CD4-positive, alpha-beta T cell treated with Interleukin-12 subunit alpha and Interleukin-12 subunit beta, for 1 hour (primary cell): ENCODE measurements around the gene CEP57.

Experiments
- DNase-seq: peaks from one replicate; pipeline ENCODE4 v3.0.0-alpha.2; 2020

Gene CEP57

DNA sequence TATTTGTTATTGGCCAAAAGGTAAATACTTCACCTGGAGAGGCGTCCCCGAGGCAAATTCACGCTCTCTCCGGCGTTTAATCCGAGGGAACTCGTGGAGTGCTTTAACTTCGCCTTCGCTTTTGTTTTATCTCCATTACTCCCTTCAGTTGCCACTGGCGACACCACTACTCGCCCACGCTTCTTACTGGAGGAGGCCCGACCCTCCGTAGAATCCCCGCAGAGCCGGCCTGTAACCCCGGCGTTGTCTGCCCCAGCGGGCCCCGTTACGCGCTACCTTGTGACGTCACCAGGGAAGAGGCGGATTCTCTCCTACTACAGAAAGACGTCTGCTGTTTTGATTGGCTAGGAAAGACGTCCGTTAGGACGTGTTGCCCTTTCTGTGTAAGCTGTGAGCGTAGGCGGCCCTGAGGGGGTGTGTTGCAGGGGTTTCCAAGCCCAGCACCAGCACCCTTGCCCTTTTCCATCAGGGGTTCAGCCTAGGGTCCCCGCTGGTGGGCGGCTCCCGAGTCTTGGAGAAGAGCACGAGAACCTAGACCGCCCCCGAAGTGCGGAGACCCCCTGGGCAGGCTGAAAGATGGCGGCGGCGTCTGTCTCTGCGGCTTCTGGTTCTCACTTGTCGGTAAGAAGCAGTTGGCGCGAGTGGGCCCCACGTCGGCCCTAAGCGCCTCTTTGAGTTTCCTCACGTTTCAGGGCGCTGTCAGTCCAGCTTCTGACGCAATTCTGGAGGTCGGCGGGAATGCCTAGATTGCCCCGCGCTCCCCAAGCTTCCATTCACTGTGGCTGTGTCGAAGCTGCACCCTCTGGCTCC lies at the start of gene CEP57:
Gene CEP57, plus strand, starts transcription at position 376 of the 810 bp plus-strand sequence. Its CDS starts 201 bp downstream, at position 577.
- DNase-seq, result peak; percentile 95

GRCh38 chr11:95750101-95750500 lies 40.2 kb upstream of the CEP57 start:
- DNase-seq, result no peak

GRCh38 chr11:95751515-95751914 lies 38.8 kb upstream of the CEP57 start:
- DNase-seq, result no peak

DNA sequence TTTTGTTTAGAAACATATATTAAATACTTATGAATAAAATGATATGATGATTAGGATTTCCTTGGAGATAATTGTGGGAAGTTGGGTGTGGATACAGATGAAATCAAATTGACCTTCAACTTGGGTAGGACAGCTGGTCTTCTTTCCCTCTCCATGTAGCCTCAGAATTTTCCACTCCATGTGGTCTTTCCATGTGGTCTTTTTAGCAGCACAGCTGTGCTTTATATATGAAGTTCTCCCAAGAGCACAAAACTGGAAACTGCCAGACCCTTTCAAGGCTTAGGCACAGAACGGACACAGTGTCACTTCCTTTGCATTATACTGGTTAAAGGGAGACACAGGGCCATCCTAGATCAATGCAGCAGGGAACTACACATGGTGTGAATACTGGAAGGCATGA lies 29.4 kb upstream of the CEP57 start:
- no peak for DNase-seq

DNA sequence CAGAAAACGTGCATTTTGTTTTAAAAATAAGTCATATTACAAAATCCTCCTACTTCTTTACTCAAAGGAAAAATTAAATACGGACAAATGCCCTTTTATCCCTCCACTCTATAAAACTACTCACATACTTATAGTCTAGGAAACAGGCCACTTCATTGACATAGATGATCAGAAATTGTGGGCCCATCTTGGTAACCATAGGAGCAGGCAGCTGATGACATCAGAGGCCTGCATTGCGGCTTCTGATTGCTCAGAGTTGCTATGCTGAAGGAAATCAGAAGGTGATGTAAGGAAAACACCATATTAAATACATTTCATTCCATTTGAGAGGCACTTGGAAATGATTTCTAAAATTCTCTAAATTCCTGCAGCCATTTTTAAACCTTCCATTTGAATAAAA lies 27.8 kb upstream of the CEP57 start:
- no peak for DNase-seq

DNA sequence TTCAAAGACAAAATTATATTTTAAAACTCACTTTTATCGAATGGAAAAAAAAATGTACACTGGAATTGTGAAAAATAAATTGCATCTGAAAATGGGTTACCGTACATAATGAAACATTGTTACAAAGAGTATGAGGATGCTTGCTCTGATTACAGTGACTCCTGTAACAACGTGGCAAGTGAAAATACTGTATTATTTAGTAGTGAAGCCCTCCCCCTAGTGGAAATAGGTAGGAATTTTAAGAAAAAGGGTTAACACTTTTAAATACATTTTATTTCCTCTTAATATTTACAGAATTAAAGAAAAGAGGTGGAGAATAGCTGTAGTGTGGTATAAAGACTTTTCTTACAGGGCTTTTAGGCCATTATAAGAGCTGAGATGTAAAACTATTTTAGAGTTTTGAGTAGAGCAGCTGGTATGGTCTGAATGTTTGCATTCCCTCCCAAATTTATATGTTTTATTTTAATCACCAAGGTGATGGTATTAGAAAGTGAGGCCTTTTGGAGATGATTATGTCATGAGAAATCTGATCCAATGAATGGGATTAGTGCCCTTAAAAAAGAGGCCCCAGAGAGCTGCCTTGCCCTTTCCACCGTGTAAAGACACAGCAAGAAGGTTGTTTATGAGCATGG lies 25.9 kb upstream of the CEP57 start:
- peak; percentile 72 for DNase-seq

- DNase-seq, result no peak
These were observed 23.6 kb upstream of the CEP57 start for GRCh38 chr11:95766701-95767100.

DNA sequence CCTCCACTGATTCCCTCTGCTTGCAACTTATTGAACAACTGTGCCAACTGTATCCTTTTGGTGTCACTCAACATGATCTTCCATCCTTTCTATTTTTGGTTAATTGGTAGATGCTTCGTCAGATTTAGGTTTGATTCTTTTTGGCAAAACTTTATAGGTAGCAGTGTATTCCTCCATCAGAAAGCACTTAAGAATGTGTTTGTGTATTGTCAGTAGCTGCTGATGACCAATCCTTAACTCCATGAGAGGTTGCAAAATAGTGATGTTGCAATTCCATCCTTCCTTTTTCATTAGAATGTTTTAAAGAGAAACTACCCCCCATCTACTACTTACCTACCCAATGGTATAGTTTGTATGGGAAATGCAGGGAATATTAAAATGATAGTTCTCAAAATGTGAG lies 22.8 kb upstream of the CEP57 start:
- no peak for DNase-seq

DNA sequence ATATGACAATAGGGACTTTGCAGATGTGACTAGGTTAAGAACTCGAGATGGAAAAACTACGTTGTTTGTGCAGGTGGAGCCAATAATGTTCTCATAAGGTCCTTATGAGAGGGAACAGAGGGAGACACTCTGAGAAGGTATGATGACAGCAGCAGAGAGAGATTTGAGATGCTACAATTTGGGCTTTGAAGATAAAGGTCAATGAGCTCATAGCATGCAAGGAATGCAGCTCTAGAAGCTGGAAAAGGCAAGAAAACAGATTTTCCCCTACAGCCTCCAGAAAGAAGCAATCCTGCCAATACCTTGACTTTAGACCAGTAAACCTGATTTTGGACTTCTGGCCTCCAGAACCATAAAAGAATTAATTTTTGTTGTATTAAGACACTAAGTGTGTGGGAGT lies 21.8 kb upstream of the CEP57 start:
- DNase-seq, result no peak

- no peak for DNase-seq
These were observed 13.4 kb upstream of the CEP57 start for GRCh38 chr11:95776859-95777258.

DNA sequence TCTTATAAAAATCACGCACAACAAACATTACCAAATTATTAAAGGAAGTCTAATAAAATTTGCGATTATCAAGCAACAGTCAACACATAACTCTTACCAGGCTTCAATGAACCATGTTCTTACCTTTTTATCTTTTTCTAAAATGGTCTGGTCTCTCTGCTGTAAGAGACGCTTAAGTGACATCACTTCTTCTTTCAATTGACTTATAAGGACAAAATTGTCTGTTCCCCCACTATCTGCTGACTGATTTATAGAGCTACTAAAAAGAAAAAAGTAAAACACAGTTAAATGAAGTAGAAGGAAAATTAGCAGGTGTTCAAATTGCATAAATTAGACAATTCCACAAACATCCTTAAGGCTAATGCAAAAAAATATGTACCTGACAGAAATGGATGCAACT lies 11.6 kb upstream of the CEP57 start:
- DNase-seq, result no peak

- DNase-seq, result no peak
These were observed 9.8 kb upstream of the CEP57 start for GRCh38 chr11:95780544-95780943.

DNA sequence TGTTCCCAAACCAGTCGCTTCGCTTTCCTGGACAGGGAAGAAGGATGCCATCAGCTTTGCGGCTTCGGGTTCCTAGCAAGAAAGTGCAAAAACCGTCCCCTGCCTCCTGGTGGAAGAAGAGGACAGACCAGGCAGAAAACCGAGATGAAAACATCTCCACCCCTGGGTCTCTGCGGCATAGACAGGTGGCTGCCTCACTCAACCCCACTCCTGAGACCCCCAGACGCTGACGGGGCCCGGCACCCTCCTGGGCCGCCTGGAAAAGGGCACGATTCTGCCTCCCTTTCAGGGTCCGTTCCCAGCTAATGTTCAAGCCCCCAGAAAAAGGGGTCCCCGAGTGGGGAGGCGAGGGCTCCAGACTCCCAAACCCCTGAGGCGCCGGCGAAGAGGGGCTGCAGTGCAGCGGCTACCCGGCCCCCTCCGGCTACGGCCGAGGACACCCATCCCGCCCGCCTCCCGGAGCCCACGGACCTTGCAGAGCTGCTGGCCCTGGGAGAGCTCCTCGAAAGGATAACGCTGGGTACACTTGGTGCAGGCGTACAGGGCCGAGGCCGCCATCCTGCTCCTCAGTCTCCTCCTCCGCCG lies 1.3 kb upstream of the CEP57 start:
- peak; percentile 40 for DNase-seq

DNA sequence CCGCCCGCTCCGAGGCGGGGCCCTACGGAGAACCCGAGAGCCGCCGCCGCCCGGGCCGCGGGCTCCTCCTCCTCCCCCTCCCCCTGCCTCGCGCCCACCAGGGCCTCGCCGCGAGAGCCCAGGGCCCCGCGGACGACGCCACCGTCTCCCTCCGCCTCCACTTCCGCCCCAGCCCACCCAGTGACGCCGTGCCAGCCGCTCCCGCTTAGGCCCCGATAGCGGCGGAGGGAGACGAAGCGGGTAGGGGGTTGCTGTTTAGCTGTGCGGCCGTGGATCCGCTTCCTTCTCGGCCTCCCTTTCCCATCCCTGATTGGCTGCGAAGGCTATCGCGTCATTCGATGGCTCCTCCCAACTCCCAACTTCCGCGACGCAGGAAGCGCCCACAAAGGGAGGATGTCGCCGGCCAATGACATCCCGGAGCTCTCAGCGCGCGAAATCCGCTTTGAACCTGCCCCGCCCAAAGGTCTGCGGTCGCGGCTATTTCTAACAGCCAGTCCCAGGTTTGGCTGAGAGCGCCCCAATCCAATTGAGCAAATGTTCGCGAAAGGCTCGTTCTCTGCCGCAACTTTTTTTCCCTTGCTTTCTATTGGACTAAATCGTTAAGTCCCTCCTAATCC lies 684 bp upstream of the CEP57 start, which contains the start of gene FAM76B:
Gene FAM76B, minus strand, starts transcription at position 277 of the 617 bp plus-strand sequence. CDS start 304 bp downstream, outside the sequence.
- peak; percentile 99 for DNase-seq

DNA sequence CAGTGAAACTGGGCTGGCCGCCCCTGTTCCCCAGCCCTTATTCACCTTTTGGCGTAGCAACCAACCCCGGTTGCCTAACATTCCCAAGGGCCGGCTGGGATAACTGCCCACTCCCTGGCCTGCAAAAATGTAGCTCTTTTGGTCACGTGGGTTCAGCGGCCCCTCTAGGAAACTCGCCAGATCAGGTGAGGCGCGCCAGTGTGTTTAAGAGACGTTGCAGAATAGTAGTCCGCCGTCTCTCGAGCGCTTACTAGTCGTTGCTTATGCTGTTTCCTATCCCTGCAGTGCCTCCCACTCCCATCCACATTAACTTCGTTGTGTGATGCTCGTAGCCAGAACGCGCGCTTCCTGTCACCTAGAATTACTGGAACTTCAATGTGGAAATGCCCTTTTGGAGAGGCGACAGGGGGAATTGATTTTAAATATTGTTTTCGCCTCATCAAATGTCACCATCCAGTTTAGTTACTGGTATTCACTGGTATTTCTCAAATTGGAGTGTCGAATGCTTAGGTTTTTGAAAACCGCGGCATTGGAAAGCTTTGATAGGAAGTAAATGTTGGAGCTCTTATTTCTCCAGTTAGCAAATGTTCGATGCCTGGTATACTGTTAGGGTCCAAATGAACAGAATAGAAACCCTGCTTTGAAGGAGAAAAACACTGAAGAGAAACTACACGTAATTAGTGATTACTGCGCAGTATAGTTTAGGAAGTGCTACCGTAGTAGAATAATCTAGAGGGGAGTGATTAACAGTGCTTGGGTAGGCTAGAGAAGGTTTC lies 823 bp downstream of the CEP57 start:
- DNase-seq, result peak; percentile 58

DNA sequence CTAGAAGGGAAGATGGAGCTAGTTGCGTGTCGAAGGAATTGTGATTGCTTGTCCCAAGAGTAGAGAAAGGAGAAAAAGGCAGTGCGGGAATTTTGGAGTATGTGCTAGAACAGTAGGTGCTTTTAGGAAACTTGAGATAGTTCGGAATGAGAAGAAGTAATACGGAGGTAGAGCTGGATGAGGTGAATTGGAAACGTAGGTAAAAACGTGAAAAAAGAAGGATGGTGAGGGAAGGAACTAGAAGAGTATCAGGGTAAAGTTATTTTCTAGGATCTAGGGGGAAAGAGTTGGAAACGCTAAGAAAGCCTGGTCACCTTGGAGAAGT lies 1.4 kb downstream of the CEP57 start:
- no peak for DNase-seq

- DNase-seq, result no peak
These were observed 1.9 kb downstream of the CEP57 start for GRCh38 chr11:95792200-95792599.

DNA sequence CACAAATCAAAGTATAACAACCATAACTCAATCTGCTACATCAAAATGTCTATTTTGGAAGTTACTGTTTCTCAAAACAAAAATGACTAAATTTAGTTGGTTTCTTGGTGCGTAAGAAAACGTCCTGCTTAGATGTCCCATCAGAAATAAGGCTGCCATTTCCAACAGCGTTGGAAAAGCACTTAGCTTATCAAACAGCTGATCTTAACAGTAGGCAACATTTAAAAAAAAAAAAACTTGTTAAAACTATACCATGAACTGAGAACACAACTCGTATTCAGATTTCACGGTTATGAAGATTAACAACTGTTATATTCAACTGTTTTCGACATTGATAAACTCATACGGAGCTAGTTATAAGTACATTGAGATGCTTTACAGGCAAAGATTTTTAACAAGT lies 2.4 kb downstream of the CEP57 start:
- no peak for DNase-seq

DNA sequence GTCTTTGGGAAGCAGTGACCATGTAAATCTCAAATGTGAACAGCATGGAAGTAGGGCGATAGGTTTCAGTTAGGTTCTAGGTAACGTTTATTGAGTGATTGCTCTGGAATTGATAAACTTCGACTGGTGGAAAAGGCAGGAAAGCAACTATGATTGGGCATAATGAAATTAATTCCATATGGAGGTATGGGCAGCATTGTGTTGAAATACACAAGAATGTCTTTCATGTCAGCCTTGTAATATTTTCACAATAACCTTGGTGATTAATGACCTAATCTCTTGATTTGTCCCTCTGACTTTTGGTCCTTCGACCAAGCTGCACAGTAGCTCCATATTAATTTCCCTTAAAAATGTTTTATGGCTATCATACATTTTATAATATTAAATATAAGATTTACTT lies 2.8 kb downstream of the CEP57 start:
- DNase-seq, result no peak

DNA sequence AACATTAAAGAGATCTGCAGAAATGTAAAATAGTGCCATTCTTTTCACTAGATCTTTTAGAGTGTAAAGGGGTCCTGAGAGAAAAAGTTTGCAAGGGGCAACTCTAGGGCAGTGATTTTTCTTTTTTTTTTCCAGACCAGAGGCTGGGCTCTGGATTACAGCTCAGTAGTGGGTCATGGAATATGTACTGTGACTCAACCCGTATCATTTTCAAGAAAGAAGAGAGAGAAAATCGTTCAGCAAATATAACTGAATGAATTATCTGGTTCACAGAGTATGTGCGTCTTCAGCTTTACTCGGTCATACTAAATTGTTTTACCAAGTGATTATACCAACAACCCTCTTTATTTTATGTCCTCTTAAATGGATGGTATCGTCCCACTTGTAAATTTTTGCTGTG lies 3.8 kb downstream of the CEP57 start:
- no peak for DNase-seq

GRCh38 chr11:95795627-95796295 lies 5.5 kb downstream of the CEP57 start:
- no peak for DNase-seq

DNA sequence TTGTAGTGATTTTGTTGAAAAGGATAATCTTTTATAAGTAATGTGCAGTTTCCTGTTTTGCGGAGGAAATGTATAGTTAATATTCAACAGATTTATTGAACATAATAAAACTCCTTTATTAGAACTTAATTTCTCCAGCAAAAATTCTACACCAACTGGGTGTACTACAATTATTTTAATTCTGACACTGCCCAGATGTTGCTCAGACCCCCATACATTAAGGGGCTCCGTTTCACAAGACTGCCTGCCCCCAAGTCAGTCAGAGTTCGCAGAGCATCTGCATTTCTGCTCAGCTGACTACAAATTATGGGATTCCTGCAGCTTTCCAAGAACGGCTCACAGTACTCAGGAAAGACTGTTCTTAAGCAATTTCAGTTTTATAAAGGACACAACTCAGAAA lies 6.2 kb downstream of the CEP57 start:
- DNase-seq, result no peak
